Astrocyte of the cerebellum (primary cell): ENCODE measurements around the gene FBXO3.
A peak's percentile ranks its signal among the peaks of the same experiment; 100 is the strongest.

ENCODE experiments used
- DNase-seq: peaks from one replicate; pipeline ENCODE4 v3.0.0-alpha.2; 2011; ENCODE audit warnings: low read depth
- H3K4me3 ChIP-seq: 2 replicates; pipeline ENCODE4 v1.5.1; 2011; ENCODE audit warnings: mild to moderate bottlenecking, low read depth, low read length, moderate library complexity
- in situ Hi-C: cut with HindIII; loops from 2 replicates; pipeline ENCODE4 v1.10.0; 2017; ENCODE audit warnings: low sequenced_read_pairs
- TF ChIP-seq, protein P1 (sequence below): IDR thresholded peaks from 2 replicates; pipeline ENCODE4 v1.5.1; 2012; ENCODE audit warnings: low read length, low read depth, moderate library complexity, mild to moderate bottlenecking; ENCODE audit errors: missing control alignments

Gene FBXO3

GRCh38 chr11:33778675-33779074, 4.4 kb upstream of the FBXO3 start:
- no peak overlapping the region for H3K4me3 ChIP-seq
- DNase-seq = peak; percentile 67
- TF ChIP-seq, protein P1, sequence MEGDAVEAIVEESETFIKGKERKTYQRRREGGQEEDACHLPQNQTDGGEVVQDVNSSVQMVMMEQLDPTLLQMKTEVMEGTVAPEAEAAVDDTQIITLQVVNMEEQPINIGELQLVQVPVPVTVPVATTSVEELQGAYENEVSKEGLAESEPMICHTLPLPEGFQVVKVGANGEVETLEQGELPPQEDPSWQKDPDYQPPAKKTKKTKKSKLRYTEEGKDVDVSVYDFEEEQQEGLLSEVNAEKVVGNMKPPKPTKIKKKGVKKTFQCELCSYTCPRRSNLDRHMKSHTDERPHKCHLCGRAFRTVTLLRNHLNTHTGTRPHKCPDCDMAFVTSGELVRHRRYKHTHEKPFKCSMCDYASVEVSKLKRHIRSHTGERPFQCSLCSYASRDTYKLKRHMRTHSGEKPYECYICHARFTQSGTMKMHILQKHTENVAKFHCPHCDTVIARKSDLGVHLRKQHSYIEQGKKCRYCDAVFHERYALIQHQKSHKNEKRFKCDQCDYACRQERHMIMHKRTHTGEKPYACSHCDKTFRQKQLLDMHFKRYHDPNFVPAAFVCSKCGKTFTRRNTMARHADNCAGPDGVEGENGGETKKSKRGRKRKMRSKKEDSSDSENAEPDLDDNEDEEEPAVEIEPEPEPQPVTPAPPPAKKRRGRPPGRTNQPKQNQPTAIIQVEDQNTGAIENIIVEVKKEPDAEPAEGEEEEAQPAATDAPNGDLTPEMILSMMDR = no peak
- in situ Hi-C loops = no loop called here

DNA sequence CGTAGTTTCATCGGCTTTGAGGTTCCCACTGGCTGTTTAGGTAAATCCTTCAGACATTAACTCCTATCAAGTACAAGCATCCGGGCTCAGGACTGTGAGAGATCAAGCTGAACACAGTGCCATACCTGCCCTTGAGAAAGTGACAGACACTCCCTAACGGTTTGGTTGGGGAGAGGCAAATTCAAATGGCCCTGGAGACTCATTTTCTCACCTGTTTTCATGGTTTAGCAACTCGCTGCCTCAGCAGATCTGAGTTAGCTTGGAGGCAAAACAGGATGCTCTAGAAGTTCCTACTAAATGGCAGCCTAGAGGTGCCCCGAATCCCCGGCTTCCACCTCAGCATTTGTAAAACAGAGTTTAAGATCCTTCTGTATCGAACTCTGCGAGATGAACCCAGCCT, 3.6 kb upstream of the FBXO3 start:
- in situ Hi-C loops = no loop called here
- TF ChIP-seq, protein P1 = no peak
- DNase-seq = no peak
- no peak overlapping the region for H3K4me3 ChIP-seq

- in situ Hi-C loops = no loop called here
- no peak overlapping the region for H3K4me3 ChIP-seq
- no peak for DNase-seq
- TF ChIP-seq, protein P1 = no peak
Observed at GRCh38 chr11:33775832-33776470, 1.6 kb upstream of the FBXO3 start.

DNA sequence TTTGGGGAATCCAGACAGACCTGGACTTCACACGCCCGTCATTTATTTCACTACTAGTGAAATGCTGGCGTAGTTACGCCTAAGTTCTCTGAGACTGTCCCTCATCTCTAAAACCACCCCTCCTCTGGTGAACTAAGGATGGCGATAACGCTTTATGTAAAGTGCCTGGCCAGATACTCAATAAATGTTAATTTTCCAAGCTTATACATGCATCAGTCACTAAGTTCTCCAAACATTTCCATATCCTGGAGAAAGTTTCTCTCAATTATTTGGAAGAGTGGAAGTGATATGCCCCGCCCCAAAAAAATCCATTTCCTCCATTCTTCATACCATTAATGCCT, 1.1 kb upstream of the FBXO3 start:
- H3K4me3 ChIP-seq = no peak overlapping the region
- in situ Hi-C loops = no loop called here
- DNase-seq = no peak
- TF ChIP-seq, protein P1 = no peak

- DNase-seq = no peak
- in situ Hi-C loops = no loop called here
- TF ChIP-seq, protein P1 = no peak
- peak overlapping the region; percentile 93 for H3K4me3 ChIP-seq
Observed at GRCh38 chr11:33774736-33775466, 581 bp upstream of the FBXO3 start.

GRCh38 chr11:33773404-33773986, 825 bp downstream of the FBXO3 start:
- in situ Hi-C loops = no loop called here
- no peak for DNase-seq
- peak overlapping the region; percentile 93 for H3K4me3 ChIP-seq
- TF ChIP-seq, protein P1 = no peak
